Esophagus squamous epithelium (tissue), 5 donors: ENCODE results near the gene CRYBA1. TPM values are rescaled to one million over a fixed set of nuclear protein-coding genes. Genes with fewer than 3 reads are reported as not detected.
A peak's percentile ranks its signal among the peaks of the same experiment; 100 is the strongest.
"Not testable (repeated sequence)": the region's sequence is repeated elsewhere in the genome, so short reads cannot be mapped to it uniquely, and the experiment has no call there.

Source experiments
- DNase-seq: peaks from one replicate; lab custom pipeline; 2025; lab: John Stamatoyannopoulos, UW
- H3K27ac ChIP-seq, 4 donors: fragments of 200-600 bp; sonication (generic); one replicate each; pipeline ENCODE4 v1.5.1; 2016 to 2019; ENCODE audit warnings: mild to moderate bottlenecking in 1 of 4
- H3K27me3 ChIP-seq, 4 donors: fragments of 200-600 bp; sonication (generic); 1 replicate in 3 of 4; 2 replicates in 1 of 4; pipeline versions ENCODE4 v1.5.1 to v1.6.0; 2017 to 2021; ENCODE audit warnings: antibody characterized with exemption in 1 of 4
- H3K36me3 ChIP-seq, 3 donors: fragments of 200-600 bp; sonication (generic); one replicate each; pipeline ENCODE4 v1.5.1; 2016 to 2019
- H3K4me1 ChIP-seq, 3 donors: fragments of 200-600 bp; sonication (generic); one replicate each; pipeline ENCODE4 v1.5.1; 2017 to 2019
- H3K4me3 ChIP-seq, 4 donors: fragments of 200-600 bp; sonication (generic); 1 replicate in 3 of 4; 2 replicates in 1 of 4; pipeline ENCODE4 v1.5.1; 2016 to 2019; ENCODE audit warnings: mild to moderate bottlenecking in 2 of 4, moderate library complexity in 1 of 4
- H3K9me3 ChIP-seq, 3 donors: fragments of 200-600 bp; sonication (generic); one replicate each; pipeline ENCODE4 v1.5.1; 2016 to 2019
- POLR2A ChIP-seq, 4 donors: fragments of 450-650 bp; IDR thresholded peaks; one replicate each; pipeline ENCODE4 v1.6.1; 2017; ENCODE audit warnings: antibody characterized with exemption in 4 of 4, mild to moderate bottlenecking in 4 of 4, moderate library complexity in 3 of 4
- WGBS, 2 donors: methylation state at CpG; one replicate each; pipeline ENCODE4 v1.1.5; 2018; 5-methylcytosine and 5-hydroxymethylcytosine counted together
- intact Hi-C: fragments of 100-400 bp; cut with DNase I; formaldehyde crosslinking; loops from one replicate; pipeline ENCODE4 v1.15.0; 2022
- total RNA-seq, 4 donors: library from RNA; depleted of rRNA; stranded (reverse); fragments of >200 nt; gene quantifications; one replicate each; pipeline ENCODE4 v1.1.0, GENCODE V29; 2016
- TF ChIP-seq, protein P1 (sequence below), 6 experiments: fragments of 450-650 bp in 4 of 6; fragments of 200-600 bp in 2 of 6; sonication (generic) in 2 of 6; IDR thresholded peaks; one replicate each; pipeline ENCODE4 v1.5.1; 2016 to 2019; ENCODE audit warnings: antibody characterized with exemption in 6 of 6, mild to moderate bottlenecking in 4 of 6, moderate library complexity in 4 of 6
- donor health status: DM: yes; HTN: yes; CAD: no.

CRYBA1 gene
- total RNA-seq, 4 donors from 2014 or later: not detected

DNA sequence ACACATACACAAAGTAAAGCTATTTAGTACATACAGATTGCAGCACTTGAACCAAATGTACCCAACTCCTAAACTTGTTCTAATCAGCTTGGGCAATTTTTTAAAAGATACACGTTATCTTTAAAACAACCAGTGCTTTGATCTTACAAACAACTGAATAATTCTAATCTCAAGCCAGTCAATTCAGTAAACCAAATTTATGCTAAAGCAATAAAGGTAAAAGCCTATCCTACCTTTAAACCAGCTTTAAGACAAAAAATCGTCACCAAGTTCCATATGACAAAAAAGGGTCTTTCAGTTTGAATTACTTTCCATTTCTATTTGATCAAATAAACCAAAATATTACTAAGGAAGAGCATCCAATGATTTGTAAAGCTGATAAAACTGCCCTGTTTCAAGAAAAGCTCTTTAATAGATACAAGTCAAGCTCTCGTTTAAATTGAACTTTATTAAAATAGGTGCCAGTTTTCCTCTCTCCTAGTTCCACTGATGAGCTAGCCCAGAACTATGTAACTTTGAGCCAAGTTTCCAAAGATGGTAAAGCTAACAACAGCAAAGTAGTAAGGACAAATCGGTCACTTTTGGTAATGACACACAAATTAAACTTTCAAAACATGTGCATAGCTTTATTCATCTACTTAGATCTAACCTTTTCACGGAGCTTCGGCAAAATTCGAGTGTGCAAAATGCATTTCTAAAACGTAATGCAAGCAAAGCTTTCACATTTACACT lies 10.2 kb downstream of the CRYBA1 start:
- no peak for TF ChIP-seq POLR2A (IDR thresholded peaks at IDR 0.05)
- TF ChIP-seq, protein P1, sequence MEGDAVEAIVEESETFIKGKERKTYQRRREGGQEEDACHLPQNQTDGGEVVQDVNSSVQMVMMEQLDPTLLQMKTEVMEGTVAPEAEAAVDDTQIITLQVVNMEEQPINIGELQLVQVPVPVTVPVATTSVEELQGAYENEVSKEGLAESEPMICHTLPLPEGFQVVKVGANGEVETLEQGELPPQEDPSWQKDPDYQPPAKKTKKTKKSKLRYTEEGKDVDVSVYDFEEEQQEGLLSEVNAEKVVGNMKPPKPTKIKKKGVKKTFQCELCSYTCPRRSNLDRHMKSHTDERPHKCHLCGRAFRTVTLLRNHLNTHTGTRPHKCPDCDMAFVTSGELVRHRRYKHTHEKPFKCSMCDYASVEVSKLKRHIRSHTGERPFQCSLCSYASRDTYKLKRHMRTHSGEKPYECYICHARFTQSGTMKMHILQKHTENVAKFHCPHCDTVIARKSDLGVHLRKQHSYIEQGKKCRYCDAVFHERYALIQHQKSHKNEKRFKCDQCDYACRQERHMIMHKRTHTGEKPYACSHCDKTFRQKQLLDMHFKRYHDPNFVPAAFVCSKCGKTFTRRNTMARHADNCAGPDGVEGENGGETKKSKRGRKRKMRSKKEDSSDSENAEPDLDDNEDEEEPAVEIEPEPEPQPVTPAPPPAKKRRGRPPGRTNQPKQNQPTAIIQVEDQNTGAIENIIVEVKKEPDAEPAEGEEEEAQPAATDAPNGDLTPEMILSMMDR (IDR thresholded peaks at IDR 0.05): no peak
- Histone ChIP-seq H3K36me3 (peaks cover 0 to 60% (median 0%) of the 10 kb centered on the region in 3 donors), H3K4me3 (peak overlapping the region in 1 of 4 donors; percentile 19), H3K27ac (peak overlapping the region in 3 of 4 donors; percentile 29 to 61 (median 38)), H3K9me3 (no peaks in the 10 kb centered on the region), H3K27me3 (no peaks in the 10 kb centered on the region), H3K4me1 (peaks cover 3 to 56% (median 27%) of the 10 kb centered on the region in 3 donors)
- WGBS, 2 donors: 47 to 50% methylated on average over 8 of the region's 8 CpGs
- DNase-seq: no peak
- intact Hi-C loops: no loop called here

DNA sequence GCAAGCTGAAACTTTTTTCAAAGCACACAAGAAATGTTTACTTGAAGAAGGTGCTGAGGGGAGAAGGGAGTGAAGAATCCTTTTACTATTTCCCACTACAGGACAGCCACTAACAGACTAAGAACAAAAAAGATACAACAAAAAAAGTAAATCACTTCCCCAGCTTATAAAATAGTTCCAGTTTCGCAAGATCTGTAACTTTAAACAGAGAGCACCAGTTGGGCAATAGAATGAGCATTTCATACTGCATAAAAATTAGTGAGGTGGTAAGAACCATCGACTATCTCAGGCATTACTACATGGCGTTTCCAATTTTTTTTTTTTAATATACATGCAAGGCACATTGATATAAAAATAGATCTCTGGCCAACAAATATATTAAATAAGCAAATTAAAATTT lies 11.1 kb downstream of the CRYBA1 start:
- Histone ChIP-seq H3K36me3 (peaks cover 0 to 69% (median 7%) of the 10 kb centered on the region in 3 donors), H3K9me3 (no peaks in the 10 kb centered on the region), H3K4me3 (no peak overlapping the region), H3K27ac (peak overlapping the region in 2 of 4 donors; percentile 38 to 61), H3K4me1 (peaks cover 3 to 47% (median 22%) of the 10 kb centered on the region in 3 donors), H3K27me3 (no peaks in the 10 kb centered on the region)
- 68 to 72% methylated on average over 3 of the region's 3 CpGs for WGBS, 2 donors
- DNase-seq: no peak
- intact Hi-C loops: no loop called here
- TF ChIP-seq, protein P1 (IDR thresholded peaks at IDR 0.05): no peak
- no peak for TF ChIP-seq POLR2A (IDR thresholded peaks at IDR 0.05)

DNA sequence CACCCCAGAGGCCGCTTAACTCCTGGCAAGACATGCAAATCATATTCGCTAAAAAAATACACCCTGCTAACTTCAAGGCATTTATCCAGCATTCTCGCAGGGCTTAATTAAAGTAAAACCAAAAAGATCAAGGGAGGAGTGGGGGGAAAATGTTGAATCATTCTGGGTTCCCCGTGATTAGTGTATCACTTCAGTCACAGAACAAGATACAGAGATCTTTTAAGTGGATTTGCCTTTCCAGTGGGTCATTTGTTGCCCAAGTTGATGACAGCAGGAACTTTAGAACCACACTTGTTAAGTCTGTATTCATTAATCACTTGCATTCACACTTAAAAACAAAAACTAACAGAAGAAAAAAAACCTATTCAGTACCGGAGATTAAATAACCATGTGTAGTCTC lies 17.3 kb downstream of the CRYBA1 start:
- WGBS, 2 donors: 64% methylated on average over 5 of the region's 5 CpGs
- Histone ChIP-seq H3K4me1 (peaks cover 0 to 5% (median 0%) of the 10 kb centered on the region in 3 donors), H3K4me3 (no peak overlapping the region), H3K9me3 (no peaks in the 10 kb centered on the region), H3K36me3 (peaks cover 0 to 98% (median 22%) of the 10 kb centered on the region in 3 donors), H3K27ac (no peak overlapping the region), H3K27me3 (no peaks in the 10 kb centered on the region)
- no peak for TF ChIP-seq POLR2A (IDR thresholded peaks at IDR 0.05)
- TF ChIP-seq, protein P1 (IDR thresholded peaks at IDR 0.05): no peak
- intact Hi-C loops: no loop called here
- DNase-seq: no peak

DNA sequence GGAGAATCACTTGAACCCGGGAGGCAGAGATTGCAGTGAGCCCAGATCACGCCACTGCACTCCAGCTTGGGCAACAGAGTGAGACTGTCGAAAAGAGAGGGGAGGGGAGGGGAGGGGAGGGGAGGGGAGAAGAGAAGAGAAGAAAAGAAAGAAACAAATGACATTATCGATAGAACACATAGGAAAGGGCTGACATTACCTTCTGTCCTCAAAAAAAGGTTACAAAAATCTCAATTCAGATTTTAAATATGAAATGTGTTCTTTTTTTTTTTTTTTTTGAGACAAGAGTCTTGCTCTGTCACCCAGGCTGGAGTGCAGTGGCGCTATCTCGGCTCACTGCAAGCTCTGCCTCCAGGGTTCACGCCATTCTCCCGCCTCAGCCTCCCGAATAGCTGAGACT lies 25.3 kb downstream of the CRYBA1 start:
- H3K36me3 ChIP-seq: peaks cover 0 to 94% (median 6%) of the 10 kb centered on the region in 3 donors
- H3K4me3 ChIP-seq: not testable (repeated sequence)
- 82 to 91% methylated on average over 8 to 9 of the region's 9 CpGs for WGBS, 2 donors

DNA sequence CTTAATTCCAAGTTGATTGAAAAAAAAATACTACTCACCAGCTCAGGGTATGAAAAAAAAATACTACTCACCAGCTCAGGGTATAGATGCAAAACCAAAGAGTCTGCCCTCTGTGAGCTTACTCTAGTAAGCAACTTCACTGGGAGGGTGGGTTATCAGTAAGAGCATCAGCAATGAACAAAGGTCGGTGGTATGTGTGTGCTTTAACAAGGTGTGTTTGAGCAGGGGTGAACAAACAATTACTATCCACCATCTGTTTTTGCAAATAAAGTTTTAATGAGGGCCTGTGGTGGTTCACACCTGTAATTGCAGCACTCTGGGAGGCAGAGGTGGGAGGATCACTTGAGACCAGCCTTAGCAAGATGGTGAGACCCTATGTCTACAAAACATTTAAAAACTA lies 27.3 kb downstream of the CRYBA1 start:
- no peak for DNase-seq
- H3K27me3 ChIP-seq: no peaks in the 10 kb centered on the region
- H3K27ac ChIP-seq: no peak overlapping the region
- intact Hi-C loops: no loop called here
- H3K4me3 ChIP-seq: no peak overlapping the region
- H3K9me3 ChIP-seq: no peaks in the 10 kb centered on the region
- H3K36me3 ChIP-seq: peaks cover 0 to 94% (median 6%) of the 10 kb centered on the region in 3 donors
- peaks cover 0 to 58% (median 22%) of the 10 kb centered on the region in 3 donors for H3K4me1 ChIP-seq
- no peak for TF ChIP-seq POLR2A (IDR thresholded peaks at IDR 0.05)
- TF ChIP-seq, protein P1 (IDR thresholded peaks at IDR 0.05): no peak
- WGBS, 2 donors: 60 to 75% methylated on average over 1 of the region's 1 CpG

More for the DNA sequence above, 25.3 kb downstream of the CRYBA1 start:
- H3K27me3 ChIP-seq, H3K27ac ChIP-seq, H3K9me3 ChIP-seq, intact Hi-C loops, DNase-seq: not testable (repeated sequence)
- H3K4me1 ChIP-seq: peaks cover 0 to 47% (median 12%) of the 10 kb centered on the region in 3 donors
